SU-DHL-6 (cell line): ENCODE measurements around the gene SEZ6.

Experiments
- H2AFZ ChIP-seq: fragments of 200-600 bp; sonication (generic); 2 replicates; pipeline ENCODE4 v1.6.1; 2014; ENCODE audit warnings: low read depth, mild to moderate bottlenecking, moderate library complexity, mixed read lengths, antibody characterized with exemption, low read length; ENCODE audit not compliant: severe bottlenecking
- H3F3A ChIP-seq: fragments of 200-600 bp; shearing (Covaris generic); 2 replicates; pipeline ENCODE4 v1.6.0; 2016; ENCODE audit warnings: antibody characterized with exemption, mild to moderate bottlenecking; ENCODE audit not compliant: insufficient read depth
- H3K27ac ChIP-seq: fragments of 200-600 bp; sonication (generic); 2 replicates; pipeline ENCODE4 v1.5.1; 2016; ENCODE audit warnings: low read depth, mild to moderate bottlenecking, low read length, moderate library complexity, mixed read lengths
- H3K27me3 ChIP-seq: fragments of 200-600 bp; sonication (generic), shearing (Covaris generic); 2 replicates; pipeline ENCODE4 v1.6.0; 2014; ENCODE audit warnings: mild to moderate bottlenecking, low read length
- H3K36me3 ChIP-seq: fragments of 200-600 bp; sonication (generic); 2 replicates; pipeline ENCODE4 v1.6.1; 2014; ENCODE audit warnings: mild to moderate bottlenecking, low read length, mixed read lengths
- H3K4me2 ChIP-seq: fragments of 300-600, 200-600 bp; shearing (Covaris generic), sonication (generic); 2 replicates; pipeline ENCODE4 v1.6.0; 2014; ENCODE audit warnings: low read length, low read depth, mild to moderate bottlenecking; ENCODE audit not compliant: poor library complexity, severe bottlenecking
- H3K4me3 ChIP-seq: fragments of 200-600 bp; sonication (generic); 2 replicates; pipeline ENCODE4 v1.5.1; 2014; ENCODE audit warnings: antibody characterized with exemption, low read length, mild to moderate bottlenecking, mixed read lengths; ENCODE audit not compliant: insufficient read depth, poor library complexity, severe bottlenecking
- H3K79me2 ChIP-seq: fragments of 200-600 bp; sonication (generic); 2 replicates; pipeline ENCODE4 v1.6.1; 2014; ENCODE audit warnings: mild to moderate bottlenecking, low read length, moderate library complexity; ENCODE audit not compliant: insufficient read depth
- H3K9ac ChIP-seq: fragments of 200-600 bp; sonication (generic); 2 replicates; pipeline ENCODE4 v1.7.0; 2014; ENCODE audit warnings: mild to moderate bottlenecking, low read length
- H3K9me2 ChIP-seq: fragments of 200-600 bp; sonication (generic); replicated peaks from 2 replicates; pipeline ENCODE4 v1.6.1; 2014; ENCODE audit warnings: low read length; ENCODE audit not compliant: insufficient read depth
- H3K9me3 ChIP-seq: fragments of 200-600 bp; sonication (generic); 2 replicates; pipeline ENCODE4 v1.6.1; 2014; ENCODE audit warnings: low read length, mixed read lengths; ENCODE audit not compliant: insufficient read depth
- H4K20me1 ChIP-seq: fragments of 200-600 bp; sonication (generic); 2 replicates; pipeline ENCODE4 v1.6.1; 2014; ENCODE audit warnings: low read depth, mild to moderate bottlenecking, antibody characterized with exemption, low read length, moderate library complexity, mixed read lengths
- CTCF ChIP-seq: fragments of 200-600 bp; sonication (generic); IDR thresholded peaks from one replicate; pipeline ENCODE4 v1.5.1; 2017; ENCODE audit warnings: antibody characterized with exemption, mild to moderate bottlenecking, low read length, moderate library complexity; ENCODE audit not compliant: insufficient read depth, poor library complexity, severe bottlenecking
- EZH2phosphoT487 ChIP-seq: fragments of 200-600 bp; sonication (generic), shearing (Covaris generic); conservative IDR thresholded peaks from 2 replicates; pipeline ENCODE4 v1.6.1; 2018; ENCODE audit warnings: mild to moderate bottlenecking, antibody characterized with exemption, low read length, moderate library complexity, mixed read lengths

The SEZ6 gene

GRCh38 chr17:28975646-28976045 is 30.2 kb downstream of the SEZ6 start:
- H3F3A ChIP-seq = no peaks in the 10 kb centered on the region
- H3K4me3 ChIP-seq = no peak overlapping the region
- no peak for TF ChIP-seq EZH2phosphoT487
- TF ChIP-seq CTCF = no peak
- no peaks in the 10 kb centered on the region for H4K20me1 ChIP-seq
- H3K36me3 ChIP-seq = no peaks in the 10 kb centered on the region
- H3K79me2 ChIP-seq = no peaks in the 10 kb centered on the region
- H3K4me2 ChIP-seq = no peak overlapping the region
- H3K27ac ChIP-seq = no peak overlapping the region
- no peak overlapping the region for H3K9ac ChIP-seq
- no peaks in the 10 kb centered on the region for H3K27me3 ChIP-seq
- H3K9me3 ChIP-seq = no peaks in the 10 kb centered on the region
- no peaks in the 10 kb centered on the region for H3K9me2 ChIP-seq
- no peak overlapping the region for H2AFZ ChIP-seq

GRCh38 chr17:28975031-28975430 is 30.8 kb downstream of the SEZ6 start:
- no peaks in the 10 kb centered on the region for H3K36me3 ChIP-seq
- no peak overlapping the region for H3K9ac ChIP-seq
- no peak overlapping the region for H2AFZ ChIP-seq
- H3F3A ChIP-seq = no peaks in the 10 kb centered on the region
- no peak overlapping the region for H3K27ac ChIP-seq
- H3K4me2 ChIP-seq = no peak overlapping the region
- H4K20me1 ChIP-seq = no peaks in the 10 kb centered on the region
- H3K4me3 ChIP-seq = no peak overlapping the region
- H3K79me2 ChIP-seq = no peaks in the 10 kb centered on the region
- H3K9me3 ChIP-seq = no peaks in the 10 kb centered on the region
- no peaks in the 10 kb centered on the region for H3K9me2 ChIP-seq
- no peak for TF ChIP-seq CTCF
- no peaks in the 10 kb centered on the region for H3K27me3 ChIP-seq

GRCh38 chr17:28974451-28974850 is 31.4 kb downstream of the SEZ6 start:
- no peak overlapping the region for H2AFZ ChIP-seq
- H3K79me2 ChIP-seq = no peaks in the 10 kb centered on the region
- no peaks in the 10 kb centered on the region for H4K20me1 ChIP-seq
- no peak overlapping the region for H3K4me3 ChIP-seq
- no peak overlapping the region for H3K4me2 ChIP-seq
- no peaks in the 10 kb centered on the region for H3F3A ChIP-seq
- no peak overlapping the region for H3K9ac ChIP-seq
- H3K9me2 ChIP-seq = no peaks in the 10 kb centered on the region
- H3K27ac ChIP-seq = no peak overlapping the region
- H3K9me3 ChIP-seq = no peaks in the 10 kb centered on the region
- H3K36me3 ChIP-seq = no peaks in the 10 kb centered on the region
- no peaks in the 10 kb centered on the region for H3K27me3 ChIP-seq
- TF ChIP-seq EZH2phosphoT487 = no peak
- no peak for TF ChIP-seq CTCF

- no peak overlapping the region for H3K4me3 ChIP-seq
- no peaks in the 10 kb centered on the region for H3F3A ChIP-seq
- H3K4me2 ChIP-seq = no peak overlapping the region
- no peaks in the 10 kb centered on the region for H3K9me2 ChIP-seq
- no peak overlapping the region for H3K9ac ChIP-seq
- TF ChIP-seq EZH2phosphoT487 (no peak), CTCF (no peak)
- no peaks in the 10 kb centered on the region for H4K20me1 ChIP-seq
- no peaks in the 10 kb centered on the region for H3K79me2 ChIP-seq
- H2AFZ ChIP-seq = no peak overlapping the region
- H3K27ac ChIP-seq = no peak overlapping the region
- H3K27me3 ChIP-seq = no peaks in the 10 kb centered on the region
- H3K9me3 ChIP-seq = no peaks in the 10 kb centered on the region
- H3K36me3 ChIP-seq = no peaks in the 10 kb centered on the region
These were observed 32.4 kb downstream of the SEZ6 start for GRCh38 chr17:28973425-28973824.
